ENCODE measurements around the gene DOK6. TPM values are rescaled to one million over a fixed set of nuclear protein-coding genes. Genes with fewer than 3 reads are reported as not detected.

Gene DOK6
- total and polyA plus RNA-seq, 2 donors (not counting 1 experiment from before 2014, with no cell fraction given) = not detected

GRCh38 chr18:69689121-69689759 lies 288.6 kb downstream of the DOK6 start:
- DNase-seq = no peak
- ChIA-PET POLR2A (no interaction called here), CTCF (no interaction called here)
- Histone ChIP-seq H2AFZ (ENCODE audit: insufficient read depth, low read depth, low read length, poor library complexity, severe bottlenecking) (no peak overlapping the region), H4K20me1 (ENCODE audit: control insufficient read depth, insufficient read depth, low read length, poor library complexity, severe bottlenecking) (no peaks in the 10 kb centered on the region), H3K9ac (ENCODE audit: low read length) (no peak overlapping the region), H3K27me3 (replicated peaks in 1 of 4; ENCODE audit: control extremely low read depth in 1 of 4, control insufficient read depth in 3 of 4, insufficient read depth in 4 of 4, low read length in 3 of 4) (no peaks in the 10 kb centered on the region), H3K27ac (ENCODE audit: low read length in 2 of 2) (no peak overlapping the region), H3K79me2 (ENCODE audit: control insufficient read depth, insufficient read depth, low read length) (no peaks in the 10 kb centered on the region), H3K4me1 (ENCODE audit: control insufficient read depth in 2 of 2, insufficient read depth in 2 of 2, low read length in 2 of 2) (no peaks in the 10 kb centered on the region), H3K4me2 (replicated peaks; ENCODE audit: low read depth, low read length, poor library complexity, severe bottlenecking) (no peak overlapping the region), H3K4me3 (ENCODE audit: control extremely low read depth in 1 of 5, extremely low read depth in 1 of 5, insufficient read depth in 1 of 5, low read depth in 2 of 5, low read length in 4 of 5) (no peak overlapping the region), H3K36me3 (replicated peaks in 1 of 2; ENCODE audit: control extremely low read depth in 1 of 2, control insufficient read depth in 1 of 2, extremely low read depth in 1 of 2, insufficient read depth in 2 of 2, low read length in 1 of 2) (no peaks in the 10 kb centered on the region), H3K9me3 (ENCODE audit: control extremely low read depth in 1 of 3, control insufficient read depth in 2 of 3, insufficient read depth in 1 of 3, low read length in 2 of 3) (no peaks in the 10 kb centered on the region)
- H3K4me1 Mint-ChIP-seq = no peaks in the 10 kb centered on the region
- no peaks in the 10 kb centered on the region for H3K9me3 Mint-ChIP-seq (ENCODE audit: insufficient read depth)
- H3K4me3 Mint-ChIP-seq = no peak overlapping the region
- intact Hi-C loops (cut with micrococcal nuclease) = no loop called here
- TF ChIP-seq CTCF (IDR thresholded peaks at IDR 0.05) (no peak), EZH2 (IDR thresholded peaks at IDR 0.05; ENCODE audit: borderline replicate concordance, insufficient read depth, low read depth, low read length, poor library complexity, severe bottlenecking) (no peak)
- no CpG with 5 or more reads among the region's 2 CpGs for WGBS (ENCODE audit: insufficient coverage)
- ATAC-seq (ENCODE audit: low read depth) = no peak
- H3K27ac Mint-ChIP-seq = no peak overlapping the region
- no peaks in the 10 kb centered on the region for H3K27me3 Mint-ChIP-seq

- Mint-ChIP-seq H3K4me1 (no peaks in the 10 kb centered on the region), H3K9me3 (ENCODE audit: insufficient read depth) (no peaks in the 10 kb centered on the region), H3K4me3 (no peak overlapping the region), H3K27ac (no peak overlapping the region), H3K27me3 (no peaks in the 10 kb centered on the region)
- H3K4me2 ChIP-seq (replicated peaks; ENCODE audit: low read depth, low read length, poor library complexity, severe bottlenecking) = no peak overlapping the region
- ChIA-PET CTCF (no interaction called here), POLR2A (no interaction called here)
- no peak overlapping the region for H3K4me3 ChIP-seq (ENCODE audit: control extremely low read depth in 1 of 5, extremely low read depth in 1 of 5, insufficient read depth in 1 of 5, low read depth in 2 of 5, low read length in 4 of 5)
- intact Hi-C loops (cut with micrococcal nuclease) = no loop called here
- DNase-seq (no peak), ATAC-seq (ENCODE audit: low read depth) (no peak)
- H3K79me2 ChIP-seq (ENCODE audit: control insufficient read depth, insufficient read depth, low read length) = no peaks in the 10 kb centered on the region
- TF ChIP-seq CTCF (IDR thresholded peaks at IDR 0.05) (no peak), EZH2 (IDR thresholded peaks at IDR 0.05; ENCODE audit: borderline replicate concordance, insufficient read depth, low read depth, low read length, poor library complexity, severe bottlenecking) (no peak)
- no peaks in the 10 kb centered on the region for H3K27me3 ChIP-seq (replicated peaks in 1 of 4; ENCODE audit: control extremely low read depth in 1 of 4, control insufficient read depth in 3 of 4, insufficient read depth in 4 of 4, low read length in 3 of 4)
- no CpG with 5 or more reads among the region's 5 CpGs for whole genome bisulfite sequencing (ENCODE audit: insufficient coverage)
- H3K9ac ChIP-seq (ENCODE audit: low read length) = no peak overlapping the region
- no peaks in the 10 kb centered on the region for H3K4me1 ChIP-seq (ENCODE audit: control insufficient read depth in 2 of 2, insufficient read depth in 2 of 2, low read length in 2 of 2)
- no peak overlapping the region for H3K27ac ChIP-seq (ENCODE audit: low read length in 2 of 2)
- no peaks in the 10 kb centered on the region for H4K20me1 ChIP-seq (ENCODE audit: control insufficient read depth, insufficient read depth, low read length, poor library complexity, severe bottlenecking)
- H3K9me3 ChIP-seq (ENCODE audit: control extremely low read depth in 1 of 3, control insufficient read depth in 2 of 3, insufficient read depth in 1 of 3, low read length in 2 of 3) = no peaks in the 10 kb centered on the region
- H2AFZ ChIP-seq (ENCODE audit: insufficient read depth, low read depth, low read length, poor library complexity, severe bottlenecking) = no peak overlapping the region
- no peaks in the 10 kb centered on the region for H3K36me3 ChIP-seq (replicated peaks in 1 of 2; ENCODE audit: control extremely low read depth in 1 of 2, control insufficient read depth in 1 of 2, extremely low read depth in 1 of 2, insufficient read depth in 2 of 2, low read length in 1 of 2)
These were observed 290.5 kb downstream of the DOK6 start for GRCh38 chr18:69691008-69691760.

Measured in B cell (primary cell).